ENCODE measurements around the gene TNFRSF25. TPM values are rescaled to one million over a fixed set of nuclear protein-coding genes. Genes with fewer than 3 reads are reported as not detected.

Gene TNFRSF25
- 10 to 100 TPM; 88.5 to 92.8 TPM for total RNA-seq

GRCh38 chr1:6466023-6466422 is at the start of gene TNFRSF25:
TSS of gene TNFRSF25 (minus strand) at chr1:6466173. CDS start at chr1:6466107, 66 bp downstream.
- POLR2A ChIA-PET = no interaction called here

DNA sequence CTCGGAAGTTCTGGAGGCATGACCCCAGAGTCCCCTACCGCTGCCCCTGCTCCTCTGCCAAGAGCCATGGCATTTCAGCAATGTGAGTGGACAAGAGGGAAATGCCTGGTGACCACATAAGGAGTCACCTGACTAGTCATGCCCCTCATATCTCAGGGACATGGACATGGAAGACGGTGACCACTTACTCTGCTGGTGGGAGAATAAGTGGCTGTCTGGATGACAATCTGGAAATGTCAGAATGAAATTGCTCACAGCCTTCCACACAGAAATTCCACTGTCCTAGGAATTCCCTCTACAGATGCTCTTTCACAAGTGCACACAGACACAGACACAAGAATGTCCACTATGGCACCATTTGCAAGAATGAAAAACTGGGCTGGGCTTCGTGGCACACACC is 49.8 kb upstream of the TNFRSF25 start:
- Mint-ChIP-seq H3K4me1 (no peaks in the 10 kb centered on the region), H3K27me3 (no peaks in the 10 kb centered on the region), H3K9me3 (no peaks in the 10 kb centered on the region), H3K36me3 (ENCODE audit: low read depth) (no peaks in the 10 kb centered on the region), H3K27ac (no peak overlapping the region), H3K4me3 (no peak overlapping the region)
- no peak for DNase-seq
- POLR2A ChIA-PET = no interaction called here
- CTCF ChIA-PET = no interaction called here

More at GRCh38 chr1:6466023-6466422, at the start of gene TNFRSF25:
- Mint-ChIP-seq H3K36me3 (ENCODE audit: low read depth) (peaks cover 33% of the 10 kb centered on the region), H3K27ac (peak within 1 kb of the TSS; percentile 90), H3K4me1 (peaks cover 46% of the 10 kb centered on the region), H3K27me3 (no peaks in the 10 kb centered on the region), H3K9me3 (no peaks in the 10 kb centered on the region), H3K4me3 (peak within 1 kb of the TSS; percentile 79)
- peak; percentile 39 for DNase-seq
- CTCF ChIA-PET = interaction anchor here (1.0 to 1.9 kb wide), 4 partner anchors 15 to 181 kb away, joined by 3 to 5 read pairs (median 4); no protein-coding TSS in a partner anchor

DNA sequence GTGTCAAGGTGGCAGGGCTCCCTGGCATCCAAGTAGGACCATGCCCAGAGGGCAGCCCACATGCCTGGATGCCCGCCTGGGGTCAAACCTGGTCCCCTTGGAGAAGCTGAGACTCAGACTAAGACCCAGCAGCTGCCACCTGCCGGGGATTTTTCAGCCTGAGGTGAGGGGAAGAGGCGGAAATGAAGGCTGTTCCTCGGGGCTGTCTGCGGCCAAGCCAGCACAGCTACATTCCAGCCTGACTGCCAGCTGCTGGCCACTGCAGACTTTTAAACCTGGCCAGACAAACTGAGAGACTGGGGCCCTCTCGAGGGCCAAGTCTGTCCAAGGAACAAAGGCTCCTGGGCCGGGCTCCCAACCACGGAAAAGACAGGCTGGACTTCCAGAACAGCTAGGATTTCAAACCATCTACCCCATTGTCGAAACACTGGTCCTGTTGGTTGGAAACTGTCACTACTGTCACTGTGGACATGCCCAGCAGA is 47.4 kb upstream of the TNFRSF25 start:
- H3K9me3 Mint-ChIP-seq = no peaks in the 10 kb centered on the region
- ChIA-PET CTCF (interaction anchor here (0.6 to 1.0 kb wide), 2 partner anchors 9 to 658 kb away, joined by 3 read pairs; no protein-coding TSS in a partner anchor), POLR2A (no interaction called here)
- no peak for DNase-seq
- H3K4me1 Mint-ChIP-seq = no peaks in the 10 kb centered on the region
- H3K4me3 Mint-ChIP-seq = no peak overlapping the region
- no peaks in the 10 kb centered on the region for H3K36me3 Mint-ChIP-seq (ENCODE audit: low read depth)
- H3K27ac Mint-ChIP-seq = no peak overlapping the region
- H3K27me3 Mint-ChIP-seq = no peaks in the 10 kb centered on the region

DNA sequence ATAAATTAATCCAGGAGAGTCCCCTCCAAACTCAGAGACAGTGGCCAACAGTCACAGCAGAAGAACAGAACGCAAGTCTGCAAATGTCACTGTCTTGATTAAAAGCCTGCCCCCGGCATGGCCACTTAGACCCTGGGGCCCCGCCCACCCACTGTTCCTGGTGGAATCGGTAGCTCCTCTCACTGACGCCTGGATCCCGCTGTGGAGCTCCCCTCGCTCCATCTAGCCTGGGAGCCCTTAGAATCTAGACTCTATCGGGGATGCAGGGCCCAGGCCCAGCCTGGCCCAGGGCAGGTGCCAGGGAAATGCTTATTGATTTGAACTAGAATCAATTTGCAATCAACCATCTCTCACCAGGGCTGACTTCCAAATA is 46.9 kb upstream of the TNFRSF25 start:
- no peak for DNase-seq
- Mint-ChIP-seq H3K27ac (no peak overlapping the region), H3K36me3 (ENCODE audit: low read depth) (no peaks in the 10 kb centered on the region), H3K27me3 (no peaks in the 10 kb centered on the region), H3K4me1 (no peaks in the 10 kb centered on the region), H3K4me3 (no peak overlapping the region), H3K9me3 (no peaks in the 10 kb centered on the region)
- POLR2A ChIA-PET = no interaction called here
- CTCF ChIA-PET = interaction anchor here (0.6 to 1.3 kb wide), 2 partner anchors 42 to 658 kb away, joined by 3 read pairs; partner anchors contain the start of gene NOL9

- H3K27me3 Mint-ChIP-seq = no peaks in the 10 kb centered on the region
- ChIA-PET POLR2A (no interaction called here), CTCF (interaction anchor here (1.3 kb wide), 1 partner anchor 42 kb away, joined by 3 read pairs; the partner anchor contains the start of gene NOL9)
- H3K36me3 Mint-ChIP-seq (ENCODE audit: low read depth) = no peaks in the 10 kb centered on the region
- no peaks in the 10 kb centered on the region for H3K4me1 Mint-ChIP-seq
- H3K27ac Mint-ChIP-seq = no peak overlapping the region
- DNase-seq = no peak
- H3K9me3 Mint-ChIP-seq = no peaks in the 10 kb centered on the region
- no peak overlapping the region for H3K4me3 Mint-ChIP-seq
These were observed 46.4 kb upstream of the TNFRSF25 start for GRCh38 chr1:6512245-6512907.

DNA sequence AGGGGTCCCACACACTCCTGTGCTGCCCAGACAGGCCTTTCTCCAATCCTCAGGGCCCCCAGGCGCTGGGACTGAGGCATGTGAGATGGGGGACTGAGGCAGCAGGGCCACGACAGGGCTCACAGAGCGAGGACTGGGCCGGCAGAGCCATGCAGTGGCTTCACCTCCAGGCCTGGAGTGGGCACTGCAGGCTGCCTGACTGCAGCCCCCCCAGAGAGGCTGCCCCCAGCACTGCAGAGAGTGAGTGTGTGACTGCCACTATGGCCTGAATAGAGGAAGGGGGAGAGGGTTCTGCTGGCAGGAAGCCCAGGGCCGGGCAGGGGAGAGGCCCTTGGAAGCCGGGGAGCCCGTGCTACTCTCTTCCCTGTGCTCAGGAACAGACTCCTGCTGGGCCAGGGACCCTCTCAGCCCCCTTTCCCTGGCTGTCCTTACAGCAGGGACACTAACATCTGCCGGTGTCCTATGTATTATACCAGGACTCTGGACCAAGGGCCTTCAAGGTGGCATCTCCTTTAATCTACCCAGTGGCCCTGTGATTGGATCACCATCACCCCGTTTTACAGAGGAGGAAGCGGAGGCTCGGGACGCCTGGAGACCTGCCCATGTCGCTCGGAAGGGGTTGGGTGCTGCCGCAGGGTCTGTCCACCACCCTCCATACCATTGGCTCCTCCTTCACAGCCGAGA is 45.7 kb upstream of the TNFRSF25 start:
- Mint-ChIP-seq H3K27me3 (no peaks in the 10 kb centered on the region), H3K27ac (no peak overlapping the region), H3K4me1 (no peaks in the 10 kb centered on the region), H3K36me3 (ENCODE audit: low read depth) (no peaks in the 10 kb centered on the region), H3K4me3 (no peak overlapping the region), H3K9me3 (no peaks in the 10 kb centered on the region)
- ChIA-PET CTCF (interaction anchor here (0.6 to 1.3 kb wide), 2 partner anchors 43 to 373 kb away, joined by 3 read pairs; partner anchors contain the start of gene NOL9), POLR2A (no interaction called here)
- DNase-seq = no peak

- no peak overlapping the region for H3K4me3 Mint-ChIP-seq
- H3K4me1 Mint-ChIP-seq = no peaks in the 10 kb centered on the region
- CTCF ChIA-PET = interaction anchor here (0.6 kb wide), 1 partner anchor 372 kb away, joined by 3 read pairs; no protein-coding TSS in a partner anchor
- POLR2A ChIA-PET = no interaction called here
- H3K9me3 Mint-ChIP-seq = no peaks in the 10 kb centered on the region
- H3K27me3 Mint-ChIP-seq = no peaks in the 10 kb centered on the region
- H3K36me3 Mint-ChIP-seq (ENCODE audit: low read depth) = no peaks in the 10 kb centered on the region
- no peak overlapping the region for H3K27ac Mint-ChIP-seq
- no peak for DNase-seq
These were observed 45.1 kb upstream of the TNFRSF25 start for GRCh38 chr1:6511056-6511455.

DNA sequence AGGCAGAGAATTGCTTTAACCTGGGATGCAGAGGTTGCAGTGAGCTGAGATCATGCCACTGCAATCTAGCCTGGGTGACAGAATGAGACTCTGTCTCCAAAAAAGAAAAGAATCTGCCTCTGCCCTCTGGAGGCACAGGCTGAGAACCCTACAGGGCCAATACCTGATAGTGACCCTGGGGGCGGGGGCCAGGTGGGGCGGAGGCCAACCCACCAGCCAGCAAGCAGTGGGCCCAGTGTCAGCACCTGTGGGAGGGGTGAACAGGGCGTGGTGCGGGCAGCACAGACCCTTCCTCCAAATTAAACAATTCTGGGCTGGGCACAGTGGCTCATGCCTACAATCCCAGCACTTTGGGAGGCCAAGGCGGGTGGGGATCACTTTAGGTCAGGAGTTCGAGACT is 44.5 kb upstream of the TNFRSF25 start:
- ChIA-PET CTCF (no interaction called here), POLR2A (no interaction called here)
- DNase-seq = no peak
- no peak overlapping the region for H3K4me3 Mint-ChIP-seq
- H3K27me3 Mint-ChIP-seq = no peaks in the 10 kb centered on the region
- H3K9me3 Mint-ChIP-seq = no peaks in the 10 kb centered on the region
- H3K4me1 Mint-ChIP-seq = no peaks in the 10 kb centered on the region
- H3K27ac Mint-ChIP-seq = no peak overlapping the region
- H3K36me3 Mint-ChIP-seq (ENCODE audit: low read depth) = no peaks in the 10 kb centered on the region

DNA sequence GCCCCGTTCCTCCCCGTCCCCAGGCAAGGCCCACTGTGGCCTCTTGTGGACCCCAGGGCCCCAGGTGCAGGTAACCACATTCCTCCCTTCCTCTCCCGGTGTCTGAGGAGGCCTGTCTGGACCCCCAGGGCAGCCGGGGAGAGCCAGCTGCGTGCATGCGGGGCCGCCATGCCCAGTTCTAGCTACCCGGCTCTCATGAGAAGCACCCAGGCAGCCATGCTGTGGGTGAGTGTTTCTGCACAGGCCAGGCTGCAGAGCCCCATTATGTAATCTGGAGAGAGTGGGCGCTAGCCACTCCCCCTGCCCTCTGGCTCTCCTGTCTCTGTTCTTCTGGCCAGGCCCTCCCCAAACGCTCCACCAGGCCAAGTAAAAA is 43.9 kb upstream of the TNFRSF25 start:
- H3K4me1 Mint-ChIP-seq = no peaks in the 10 kb centered on the region
- POLR2A ChIA-PET = no interaction called here
- H3K27me3 Mint-ChIP-seq = no peaks in the 10 kb centered on the region

DNA sequence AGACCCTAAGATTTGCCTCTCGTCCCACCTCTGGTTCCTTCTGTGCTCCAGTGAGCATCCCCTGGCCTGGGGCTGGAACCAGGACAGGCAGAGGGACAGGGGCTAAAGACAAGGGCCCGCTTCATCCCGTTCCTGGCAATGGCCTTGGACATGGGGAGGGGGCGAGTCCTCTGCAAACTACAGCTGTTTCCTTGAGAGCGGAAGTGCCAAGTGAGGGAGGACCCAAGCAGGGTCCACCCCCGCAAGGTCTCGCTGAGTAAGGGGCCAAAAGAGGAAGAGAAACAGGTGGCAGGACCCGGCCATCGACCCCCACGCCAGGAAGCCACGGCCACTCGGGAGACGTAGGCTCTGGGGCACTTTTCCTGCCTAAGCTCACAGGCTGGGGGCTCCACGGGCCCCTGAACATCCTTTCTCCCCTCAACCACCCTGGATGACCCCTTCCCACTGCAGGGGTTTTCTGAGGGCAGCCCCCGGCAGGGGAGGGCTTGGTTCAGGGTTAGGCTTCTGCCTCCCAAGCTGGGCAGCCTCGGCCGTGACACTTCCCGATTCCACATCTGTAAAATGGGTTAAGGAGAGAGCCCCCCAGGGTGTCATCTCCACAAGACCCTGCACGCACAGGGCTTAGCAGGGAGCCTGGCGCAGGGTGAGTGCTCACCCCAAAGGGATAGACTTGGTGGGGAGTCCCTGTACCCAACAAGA is 43.4 kb upstream of the TNFRSF25 start:
- POLR2A ChIA-PET = no interaction called here
- no peaks in the 10 kb centered on the region for H3K27me3 Mint-ChIP-seq
- DNase-seq = no peak
- H3K27ac Mint-ChIP-seq = no peak overlapping the region
- no peak overlapping the region for H3K4me3 Mint-ChIP-seq
- CTCF ChIA-PET = interaction anchor here (0.8 to 1.8 kb wide), 2 partner anchors 15 to 19 kb away, joined by 3 to 6 read pairs; no protein-coding TSS in a partner anchor
- H3K36me3 Mint-ChIP-seq (ENCODE audit: low read depth) = no peaks in the 10 kb centered on the region
- no peaks in the 10 kb centered on the region for H3K9me3 Mint-ChIP-seq
- no peaks in the 10 kb centered on the region for H3K4me1 Mint-ChIP-seq

More for the DNA sequence above, 43.9 kb upstream of the TNFRSF25 start:
- CTCF ChIA-PET = interaction anchor here (0.8 kb wide), 1 partner anchor 14 kb away, joined by 3 read pairs; no protein-coding TSS in a partner anchor
- no peak overlapping the region for H3K27ac Mint-ChIP-seq
- H3K36me3 Mint-ChIP-seq (ENCODE audit: low read depth) = no peaks in the 10 kb centered on the region
- no peaks in the 10 kb centered on the region for H3K9me3 Mint-ChIP-seq
- DNase-seq = no peak
- no peak overlapping the region for H3K4me3 Mint-ChIP-seq

GRCh38 chr1:6508816-6509189 is 42.8 kb upstream of the TNFRSF25 start:
- no peak for DNase-seq
- ChIA-PET POLR2A (no interaction called here), CTCF (interaction anchor here (1.8 kb wide), 1 partner anchor 18 kb away, joined by 6 read pairs; no protein-coding TSS in a partner anchor)
- Mint-ChIP-seq H3K4me1 (no peaks in the 10 kb centered on the region), H3K27me3 (no peaks in the 10 kb centered on the region), H3K9me3 (no peaks in the 10 kb centered on the region), H3K4me3 (no peak overlapping the region), H3K27ac (no peak overlapping the region), H3K36me3 (ENCODE audit: low read depth) (no peaks in the 10 kb centered on the region)

GRCh38 chr1:6508154-6508815 is 42.3 kb upstream of the TNFRSF25 start:
- no peaks in the 10 kb centered on the region for H3K4me1 Mint-ChIP-seq
- no peak overlapping the region for H3K27ac Mint-ChIP-seq
- no peaks in the 10 kb centered on the region for H3K36me3 Mint-ChIP-seq (ENCODE audit: low read depth)
- H3K9me3 Mint-ChIP-seq = no peaks in the 10 kb centered on the region
- CTCF ChIA-PET = interaction anchor here (1.8 kb wide), 1 partner anchor 18 kb away, joined by 6 read pairs; no protein-coding TSS in a partner anchor
- no peak for DNase-seq
- H3K4me3 Mint-ChIP-seq = no peak overlapping the region
- no peaks in the 10 kb centered on the region for H3K27me3 Mint-ChIP-seq
- POLR2A ChIA-PET = no interaction called here

Data from activated CD4-positive, alpha-beta T cell treated with anti-CD3 and anti-CD28 coated beads, Interleukin-2, amount 10 ng/mL, durations not matched to agents 7 days and 5 days (primary cell).